A549 (cell line): Measurements from ENCODE around the gene TXK. TPM values are rescaled to one million over a fixed set of nuclear protein-coding genes. Genes with fewer than 3 reads are reported as not detected.

Experiments used
- ATAC-seq, 2 experiments: fragments of 200-7000 bp in 1 of 2; fragments of >200 bp in 1 of 2; cut with Nextera tagmentation in 1 of 2; cut with Tn5 transposase in 1 of 2; 3 replicates each; pipeline versions ENCODE4 v1.8.0 to v1.9.1; 2018 to 2020; ENCODE audit warnings: mild to moderate bottlenecking in 1 of 2, moderate library complexity in 1 of 2
- CTCF ChIA-PET: fragments of 300-600 bp; sonication (Branson Sonifier 250); formaldehyde crosslinking; extraction: SDS; loops from one replicate; lab custom pipeline; 2021; ENCODE audit warnings: antibody characterized with exemption, inconsistent platforms; lab: Yijun Ruan, JAX
- POLR2A ChIA-PET: fragments of 350-600 bp; formaldehyde crosslinking; extraction: SDS; loops from one replicate; lab custom pipeline; 2021; ENCODE audit warnings: antibody characterized with exemption, inconsistent platforms; lab: Yijun Ruan, JAX
- DNase-seq, 2 experiments: peaks; one replicate each; pipeline versions ENCODE4 v3.0.0 to v3.0.0-alpha.2; 2011 to 2016; ENCODE audit warnings: low read depth in 1 of 2, low spot score in 1 of 2
- FAIRE-seq: peaks from 2 replicates; lab custom pipeline; 2011; peaks lifted over from hg19 to GRCh38; lab: Jason Lieb, UNC
- H3K27ac ChIP-seq, 2 experiments: fragments of >200 bp; sonication (Bioruptor Twin); formaldehyde crosslinking; 3 replicates each; pipeline ENCODE4 v1.5.1; 2016 to 2017
- H3K4me1 ChIP-seq: fragments of >200 bp; sonication (Bioruptor Twin); formaldehyde crosslinking; 3 replicates; pipeline ENCODE4 v1.6.1; 2016
- H3K4me2 ChIP-seq: fragments of >200 bp; sonication (Bioruptor Twin); formaldehyde crosslinking; 3 replicates; pipeline ENCODE4 v1.6.1; 2016
- H3K4me3 ChIP-seq: fragments of >200 bp; sonication (Bioruptor Twin); formaldehyde crosslinking; 3 replicates; pipeline ENCODE4 v1.5.1; 2016
- H3K9me3 ChIP-seq: fragments of >200 bp; sonication (Bioruptor Twin); formaldehyde crosslinking; 3 replicates; pipeline ENCODE4 v1.6.1; 2016
- CTCF ChIP-seq: fragments of >200 bp; sonication (Bioruptor Twin); formaldehyde crosslinking; IDR thresholded peaks from 3 replicates; pipeline ENCODE4 v1.5.1; 2016
- EP300 ChIP-seq, 2 experiments: fragments of >200 bp; sonication (Bioruptor Twin); formaldehyde crosslinking; IDR thresholded peaks; 2 replicates in 1 of 2; 3 replicates in 1 of 2; pipeline ENCODE4 v1.6.1; 2016 to 2017
- FOSB ChIP-seq: fragments of 250-450 bp; sonication (Bioruptor Pico); IDR thresholded peaks from 2 replicates; pipeline ENCODE4 v1.5.0; 2020; ENCODE audit warnings: mild to moderate bottlenecking, moderate library complexity
- FOXS1 ChIP-seq: fragments of 250-450 bp; sonication (Bioruptor Pico); IDR thresholded peaks from 2 replicates; pipeline ENCODE4 v1.5.0; 2020; ENCODE audit warnings: mild to moderate bottlenecking, moderate library complexity
- HEYL ChIP-seq: fragments of 250-450 bp; sonication (Bioruptor Pico); IDR thresholded peaks from 2 replicates; pipeline ENCODE4 v1.8.0; 2021; ENCODE audit warnings: mild to moderate bottlenecking, moderate library complexity
- HMGXB4 ChIP-seq: fragments of 250-450 bp; sonication (Bioruptor Pico); IDR thresholded peaks from 2 replicates; pipeline ENCODE4 v1.5.0; 2021; ENCODE audit warnings: mild to moderate bottlenecking, moderate library complexity, borderline replicate concordance
- HOXB13 ChIP-seq: fragments of 250-450 bp; sonication (Bioruptor Pico); IDR thresholded peaks from 2 replicates; pipeline ENCODE4 v1.5.0; 2020; ENCODE audit warnings: low read depth, mild to moderate bottlenecking, moderate library complexity
- HOXB5 ChIP-seq: fragments of 250-450 bp; sonication (Bioruptor Pico); IDR thresholded peaks from 2 replicates; pipeline ENCODE4 v1.5.0; 2020; ENCODE audit warnings: mild to moderate bottlenecking, moderate library complexity
- JUN ChIP-seq, 2 experiments: fragments of >200 bp; sonication (Bioruptor Twin); formaldehyde crosslinking; IDR thresholded peaks; 2 replicates in 1 of 2; 3 replicates in 1 of 2; pipeline ENCODE4 v1.6.1; 2016 to 2017
- KDM1A ChIP-seq: fragments of 200-600 bp; sonication (generic); IDR thresholded peaks from 2 replicates; pipeline ENCODE4 v1.6.1; 2016; ENCODE audit warnings: low read depth, mild to moderate bottlenecking
- NFE2L2 ChIP-seq: fragments of 150-350 bp; conservative IDR thresholded peaks from 2 replicates; pipeline ENCODE4 v1.6.1; 2014; ENCODE audit warnings: low read length
- NR3C1 ChIP-seq: fragments of >200 bp; sonication (Bioruptor Twin); formaldehyde crosslinking; IDR thresholded peaks from 3 replicates; pipeline ENCODE4 v1.6.1; 2017
- POLR2A ChIP-seq: IDR thresholded peaks from 2 replicates; pipeline ENCODE4 v1.6.1; 2012; ENCODE audit warnings: mild to moderate bottlenecking, low read length
- RARB ChIP-seq: fragments of 250-450 bp; sonication (Bioruptor Pico); IDR thresholded peaks from 2 replicates; pipeline ENCODE4 v1.8.0; 2021; ENCODE audit warnings: mild to moderate bottlenecking, moderate library complexity
- REST ChIP-seq: fragments of 200-600 bp; sonication (generic); IDR thresholded peaks from 2 replicates; pipeline ENCODE4 v1.6.1; 2016; ENCODE audit warnings: antibody characterized with exemption, mild to moderate bottlenecking, moderate library complexity
- RFX5 ChIP-seq: fragments of 450-650 bp; IDR thresholded peaks from 2 replicates; pipeline ENCODE4 v1.7.1; 2014; ENCODE audit warnings: antibody characterized with exemption, mild to moderate bottlenecking, moderate library complexity
- RNF2 ChIP-seq: fragments of 200-600 bp; sonication (generic); IDR thresholded peaks from 2 replicates; pipeline ENCODE4 v1.6.1; 2016; ENCODE audit warnings: low read depth, mild to moderate bottlenecking, antibody characterized with exemption, moderate library complexity, borderline replicate concordance
- SMC3 ChIP-seq: fragments of >200 bp; sonication (Bioruptor Twin); formaldehyde crosslinking; IDR thresholded peaks from 3 replicates; pipeline ENCODE4 v1.6.1; 2018; ENCODE audit warnings: inconsistent platforms
- SREBF2 ChIP-seq: fragments of 450-650 bp; IDR thresholded peaks from 2 replicates; pipeline ENCODE4 v1.6.1; 2014; ENCODE audit warnings: mild to moderate bottlenecking, moderate library complexity
- ZNF302 ChIP-seq: fragments of 250-450 bp; sonication (Bioruptor Pico); IDR thresholded peaks from 2 replicates; pipeline ENCODE4 v1.9.0; 2021; ENCODE audit warnings: inconsistent platforms, mild to moderate bottlenecking, moderate library complexity
- ZSCAN20 ChIP-seq: fragments of 250-450 bp; sonication (Bioruptor Pico); IDR thresholded peaks from 2 replicates; pipeline ENCODE4 v1.8.0; 2022; ENCODE audit warnings: mild to moderate bottlenecking, moderate library complexity
- WGBS: methylation state at CpG from one replicate; pipeline ENCODE4 v1.1.6; 2017; ENCODE audit errors: missing lambda C conversion rate; 5-methylcytosine and 5-hydroxymethylcytosine counted together
- polyA plus RNA-seq, 4 experiments: library from polyadenylated mRNA; depleted of rRNA in 3 of 4; stranded (reverse); fragments of >200 nt; fragmentation: RNase III in 1 of 4; extraction: RNeasy Plus Mini Kit Qiagen cat#74134 plus additional on column Dnase treatment in 1 of 4; gene quantifications; 2 replicates in 3 of 4; 3 replicates in 1 of 4; pipeline ENCODE4 v1.2.3, GENCODE V29; 2011 to 2017
- TF ChIP-seq, protein P1 (sequence below): fragments of 450-650 bp; IDR thresholded peaks from 2 replicates; pipeline ENCODE4 v1.6.1; 2014; ENCODE audit warnings: antibody characterized with exemption
- TF ChIP-seq, protein P2 (sequence below): fragments of >200 bp; sonication (Bioruptor Twin); formaldehyde crosslinking; IDR thresholded peaks from 2 replicates; pipeline ENCODE4 v1.6.1; 2016
- TF ChIP-seq, protein P3 (sequence below): fragments of >200 bp; sonication (Bioruptor Twin); formaldehyde crosslinking; IDR thresholded peaks from 3 replicates; pipeline ENCODE4 v1.6.1; 2016

The TXK gene
- polyA plus RNA-seq, 2 of the 4 experiments (the other 2 are of a cell fraction), result 0.06 to 0.14 TPM

GRCh38 chr4:48127231-48127630, 6.8 kb downstream of the TXK start:
- WGBS, result 8% methylated on average over 3 of the region's 3 CpGs
- no peak for ATAC-seq
- Histone ChIP-seq H3K4me3 (no peak overlapping the region), H3K4me2 (peak overlapping the region; percentile 82), H3K27ac (peak overlapping the region in 1 of 2 experiments; percentile 54; a peak in 1 of 6 replicates), H3K4me1 (peaks cover 21% of the 10 kb centered on the region), H3K9me3 (no peaks in the 10 kb centered on the region)
- ChIA-PET CTCF (interaction anchor here (0.5 to 3.7 kb wide), 14 partner anchors 10 to 419 kb away, joined by 3 to 24 read pairs (median 3); no protein-coding TSS in a partner anchor), POLR2A (interaction anchor here (1.1 kb wide), 1 partner anchor 40 kb away, joined by 3 read pairs; no protein-coding TSS in a partner anchor)
- FAIRE-seq, result no peak
- DNase-seq, result no peak
- no peak for TF ChIP-seq ZSCAN20 (CRISPR knock-in tag)
- TF ChIP-seq RNF2, result no peak
- no peak for TF ChIP-seq SREBF2
- TF ChIP-seq FOSB (CRISPR knock-in tag), result no peak
- no peak for TF ChIP-seq SMC3
- TF ChIP-seq JUN (IDR thresholded peaks at IDR 0.05), result no peak
- TF ChIP-seq POLR2A, result no peak
- no peak for TF ChIP-seq HEYL (CRISPR knock-in tag)
- TF ChIP-seq EP300 (IDR thresholded peaks at IDR 0.05), result no peak
- no peak for TF ChIP-seq RARB (CRISPR knock-in tag)
- TF ChIP-seq NR3C1, result no peak
- no peak for TF ChIP-seq ZNF302 (CRISPR knock-in tag)
- no peak for TF ChIP-seq REST
- no peak for TF ChIP-seq KDM1A

DNA sequence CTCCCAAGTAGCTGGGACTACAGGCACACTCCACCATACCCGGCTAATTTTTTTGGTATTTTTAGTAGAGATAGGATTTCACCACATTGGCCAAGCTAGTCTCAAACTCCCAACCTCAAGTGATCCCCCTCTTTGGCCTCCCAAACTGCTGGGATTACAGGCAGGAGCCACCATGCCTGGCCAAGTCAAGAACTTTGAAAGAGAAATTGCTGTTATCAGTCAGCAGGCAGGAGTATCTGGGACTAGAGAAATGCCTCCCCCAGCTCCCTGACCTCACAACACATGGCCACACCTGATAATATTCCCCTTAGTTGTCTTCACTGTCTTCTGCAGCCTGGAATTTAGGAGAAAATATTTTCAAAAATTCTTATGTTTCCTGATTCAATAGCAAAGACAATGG, 7.4 kb downstream of the TXK start:
- ATAC-seq, result no peak
- POLR2A ChIA-PET, result interaction anchor here (1.1 kb wide), 1 partner anchor 39 kb away, joined by 3 read pairs; no protein-coding TSS in a partner anchor
- Histone ChIP-seq H3K4me1 (peaks cover 21% of the 10 kb centered on the region), H3K9me3 (no peaks in the 10 kb centered on the region), H3K4me2 (no peak overlapping the region), H3K4me3 (no peak overlapping the region), H3K27ac (no peak overlapping the region)
- 50% methylated on average over 1 of the region's 1 CpG for WGBS
- TF ChIP-seq FOXS1 (CRISPR knock-in tag) (no peak), RFX5 (no peak), RNF2 (no peak), ZNF302 (CRISPR knock-in tag) (no peak), HOXB13 (CRISPR knock-in tag) (no peak)
- DNase-seq, result no peak
- CTCF ChIA-PET, result interaction anchor here (0.9 to 3.7 kb wide), 6 partner anchors 9 to 419 kb away, joined by 3 to 24 read pairs (median 3); no protein-coding TSS in a partner anchor
- FAIRE-seq, result no peak

- H3K27ac ChIP-seq, result no peak overlapping the region
- no peak overlapping the region for H3K4me3 ChIP-seq
- H3K4me2 ChIP-seq, result no peak overlapping the region
- DNase-seq (no peak), ATAC-seq (no peak), FAIRE-seq (no peak)
- 53% methylated on average over 2 of the region's 2 CpGs for WGBS
- POLR2A ChIA-PET, result no interaction called here
- H3K9me3 ChIP-seq, result no peaks in the 10 kb centered on the region
- peaks cover 19% of the 10 kb centered on the region for H3K4me1 ChIP-seq
- CTCF ChIA-PET, result interaction anchor here (1.0 kb wide), 1 partner anchor 35 kb away, joined by 4 read pairs; no protein-coding TSS in a partner anchor
- TF ChIP-seq CTCF, result no peak
- TF ChIP-seq HOXB13 (CRISPR knock-in tag), result no peak
- TF ChIP-seq NFE2L2, result no peak
- no peak for TF ChIP-seq ZNF302 (CRISPR knock-in tag)
- TF ChIP-seq HMGXB4 (CRISPR knock-in tag), result no peak
- TF ChIP-seq, protein P1, sequence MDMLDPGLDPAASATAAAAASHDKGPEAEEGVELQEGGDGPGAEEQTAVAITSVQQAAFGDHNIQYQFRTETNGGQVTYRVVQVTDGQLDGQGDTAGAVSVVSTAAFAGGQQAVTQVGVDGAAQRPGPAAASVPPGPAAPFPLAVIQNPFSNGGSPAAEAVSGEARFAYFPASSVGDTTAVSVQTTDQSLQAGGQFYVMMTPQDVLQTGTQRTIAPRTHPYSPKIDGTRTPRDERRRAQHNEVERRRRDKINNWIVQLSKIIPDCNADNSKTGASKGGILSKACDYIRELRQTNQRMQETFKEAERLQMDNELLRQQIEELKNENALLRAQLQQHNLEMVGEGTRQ, result no peak
- TF ChIP-seq, protein P2, sequence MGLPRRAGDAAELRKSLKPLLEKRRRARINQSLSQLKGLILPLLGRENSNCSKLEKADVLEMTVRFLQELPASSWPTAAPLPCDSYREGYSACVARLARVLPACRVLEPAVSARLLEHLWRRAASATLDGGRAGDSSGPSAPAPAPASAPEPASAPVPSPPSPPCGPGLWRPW, result no peak
- TF ChIP-seq HOXB5 (CRISPR knock-in tag), result no peak
- TF ChIP-seq, protein P3, sequence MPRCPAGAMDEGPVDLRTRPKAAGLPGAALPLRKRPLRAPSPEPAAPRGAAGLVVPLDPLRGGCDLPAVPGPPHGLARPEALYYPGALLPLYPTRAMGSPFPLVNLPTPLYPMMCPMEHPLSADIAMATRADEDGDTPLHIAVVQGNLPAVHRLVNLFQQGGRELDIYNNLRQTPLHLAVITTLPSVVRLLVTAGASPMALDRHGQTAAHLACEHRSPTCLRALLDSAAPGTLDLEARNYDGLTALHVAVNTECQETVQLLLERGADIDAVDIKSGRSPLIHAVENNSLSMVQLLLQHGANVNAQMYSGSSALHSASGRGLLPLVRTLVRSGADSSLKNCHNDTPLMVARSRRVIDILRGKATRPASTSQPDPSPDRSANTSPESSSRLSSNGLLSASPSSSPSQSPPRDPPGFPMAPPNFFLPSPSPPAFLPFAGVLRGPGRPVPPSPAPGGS, result no peak
These were observed 9.2 kb downstream of the TXK start for GRCh38 chr4:48124870-48125269.
